Panc1 (cell line): ENCODE data around the gene NLRC4. TPM values are rescaled to one million over a fixed set of nuclear protein-coding genes. Genes with fewer than 3 reads are reported as not detected.

Experiments used
- ATAC-seq: fragments of 200-7000 bp; cut with Tn5 transposase; 2 replicates; pipeline ENCODE4 v1.9.1; 2020; ENCODE audit warnings: mild to moderate bottlenecking, moderate library complexity
- BruUV-seq: library from RNA; stranded (reverse); fragments of 400-500 nt; replicated peaks from 2 replicates; lab custom pipeline; 2021; lab: Mats Ljungman, UMichigan
- CTCF ChIA-PET: fragments of 300-600 bp; sonication (Branson Sonifier 250); formaldehyde crosslinking; loops from one replicate; lab custom pipeline; 2022; ENCODE audit warnings: antibody characterized with exemption; lab: Charles Lee
- POLR2A ChIA-PET: fragments of 300-600 bp; sonication (Branson Sonifier 250); formaldehyde crosslinking; loops from one replicate; lab custom pipeline; 2022; ENCODE audit warnings: antibody characterized with exemption; lab: Charles Lee
- DNase-seq: peaks from one replicate; pipeline ENCODE4 v3.0.0-alpha.2; 2010; ENCODE audit warnings: low read depth, low spot score
- H3K27ac ChIP-seq: 2 replicates; pipeline ENCODE4 v1.5.1; 2011; ENCODE audit warnings: mild to moderate bottlenecking, low read length, inconsistent platforms
- H3K27me3 ChIP-seq: fragments of 200-500 bp; sonication (Bioruptor generic); 2 replicates; pipeline ENCODE4 v1.6.0; 2014; ENCODE audit warnings: low read length, inconsistent platforms; ENCODE audit not compliant: control insufficient read depth, insufficient read depth
- H3K36me3 ChIP-seq: fragments of 200-500 bp; sonication (Bioruptor generic); 2 replicates; pipeline ENCODE4 v1.5.1; 2014; ENCODE audit warnings: inconsistent platforms, mild to moderate bottlenecking, low read length, moderate library complexity; ENCODE audit not compliant: control insufficient read depth, insufficient read depth
- H3K4me1 ChIP-seq: 2 replicates; pipeline ENCODE4 v1.5.1; 2011; ENCODE audit warnings: inconsistent platforms, mild to moderate bottlenecking, low read length, moderate library complexity; ENCODE audit not compliant: control insufficient read depth, insufficient read depth
- H3K4me3 ChIP-seq, 2 experiments: 2 replicates each; pipeline ENCODE4 v1.5.1; 2011 to 2012; ENCODE audit warnings: low read depth in 2 of 2, low read length in 2 of 2, mild to moderate bottlenecking in 2 of 2, inconsistent platforms in 1 of 2, moderate library complexity in 1 of 2
- H3K9me3 ChIP-seq: fragments of 200-500 bp; sonication (Bioruptor generic); 2 replicates; pipeline ENCODE4 v1.5.1; 2014; ENCODE audit warnings: low read depth, mild to moderate bottlenecking, inconsistent platforms, low read length, moderate library complexity; ENCODE audit not compliant: control insufficient read depth, insufficient read depth
- CTCF ChIP-seq: fragments of 450-650 bp; IDR thresholded peaks from 2 replicates; pipeline ENCODE4 v1.5.1; 2017; ENCODE audit warnings: mild to moderate bottlenecking
- POLR2AphosphoS5 ChIP-seq: IDR thresholded peaks from 2 replicates; pipeline ENCODE4 v1.6.1; 2012; ENCODE audit warnings: mild to moderate bottlenecking, low read depth, low read length, moderate library complexity
- REST ChIP-seq, 2 experiments: IDR thresholded peaks; 2 replicates each; pipeline ENCODE4 v1.6.1; 2011 to 2012; ENCODE audit warnings: low read depth in 2 of 2, control low read depth in 1 of 2, low read length in 1 of 2, mild to moderate bottlenecking in 1 of 2, moderate library complexity in 1 of 2; ENCODE audit not compliant: insufficient read depth in 1 of 2
- SIN3A ChIP-seq: IDR thresholded peaks from 2 replicates; pipeline ENCODE4 v1.6.1; 2012; ENCODE audit warnings: low read depth, mild to moderate bottlenecking, low read length, moderate library complexity, borderline replicate concordance; ENCODE audit not compliant: insufficient read depth
- TCF7L2 ChIP-seq: IDR thresholded peaks from 2 replicates; pipeline ENCODE4 v1.6.1; 2011; ENCODE audit warnings: mild to moderate bottlenecking, low read depth, low read length, inconsistent platforms
- in situ Hi-C: cut with HindIII; loops from 2 replicates; pipeline ENCODE4 v1.10.0; 2016; ENCODE audit warnings: low sequenced_read_pairs, low pct_unique_long_range_greater_than_20kb
- intact Hi-C: fragments of 100-400 bp; cut with micrococcal nuclease; formaldehyde crosslinking; loops from one replicate; pipeline ENCODE4 v1.10.0; 2022; ENCODE audit not compliant: unreplicated experiment
- total RNA-seq: library from RNA; stranded (reverse); gene quantifications from one replicate; pipeline ENCODE4 v1.2.1, GENCODE V29; 2021; ENCODE audit not compliant: unreplicated experiment

Gene NLRC4
- total RNA-seq, 1 experiment from 2014 or later, result not detected

- H3K27ac ChIP-seq, result no peak overlapping the region
- no peaks in the 10 kb centered on the region for H3K36me3 ChIP-seq
- POLR2A ChIA-PET, result interaction anchor here (0.6 kb wide), 1 partner anchor 10 kb away, joined by 4 read pairs; no protein-coding TSS in a partner anchor
Observed at GRCh38 chr2:32272279-32272678, 7.6 kb upstream of the NLRC4 start.

GRCh38 chr2:32271063-32271462, 6.4 kb upstream of the NLRC4 start:
- POLR2A ChIA-PET, result interaction anchor here (0.8 kb wide), 1 partner anchor 53 kb away, joined by 3 read pairs; no protein-coding TSS in a partner anchor
- no peaks in the 10 kb centered on the region for H3K27me3 ChIP-seq
- H3K9me3 ChIP-seq, result no peaks in the 10 kb centered on the region
- intact Hi-C loops (loop anchor here (10.0 kb wide), 1 partner anchor 816 kb away; no protein-coding TSS in a partner anchor), in situ Hi-C loops (no loop called here)
- H3K4me3 ChIP-seq, result no peak overlapping the region
- no peak overlapping the region for H3K27ac ChIP-seq
- H3K4me1 ChIP-seq, result no peaks in the 10 kb centered on the region
- CTCF ChIA-PET, result no interaction called here
- no peak for DNase-seq
- TF ChIP-seq REST (IDR thresholded peaks at IDR 0.05; ENCODE audit: insufficient read depth in 1 of 2, low read depth in 2 of 2, low read length in 1 of 2), result no peak
- no peak for TF ChIP-seq TCF7L2
- TF ChIP-seq SIN3A, result no peak
- TF ChIP-seq CTCF, result no peak
- TF ChIP-seq POLR2AphosphoS5, result no peak
- H3K36me3 ChIP-seq, result no peaks in the 10 kb centered on the region
- BruUV-seq, result no TSS peak
- no peak for ATAC-seq

More at GRCh38 chr2:32272279-32272678, 7.6 kb upstream of the NLRC4 start:
- H3K9me3 ChIP-seq, result no peaks in the 10 kb centered on the region
- peaks cover 3% of the 10 kb centered on the region; the same call in 1 of the 2 replicates for H3K4me1 ChIP-seq
- ATAC-seq (no peak), DNase-seq (no peak)
- in situ Hi-C loops (no loop called here), intact Hi-C loops (loop anchor here (10.0 kb wide), 1 partner anchor 817 kb away; no protein-coding TSS in a partner anchor)
- CTCF ChIA-PET, result no interaction called here
- no TSS peak for BruUV-seq
- no peak overlapping the region for H3K4me3 ChIP-seq
- TF ChIP-seq CTCF (no peak), POLR2AphosphoS5 (no peak), TCF7L2 (no peak)
- no peaks in the 10 kb centered on the region for H3K27me3 ChIP-seq
